AML-193 (cell line): ENCODE results near the gene ACTN1.

ENCODE experiments used
- DNase-seq, 2 experiments: peaks; one replicate each; lab custom pipeline; 2025; lab: John Stamatoyannopoulos, UW

Gene ACTN1

GRCh38 chr14:68824207-68824516 lies 154.9 kb downstream of the ACTN1 start:
- DNase-seq = no peak
